Cerebellar nuclear complex (tissue), 1 donor: Measurements from ENCODE around the gene TMEM179.

ENCODE experiments used
- DNase-seq, 2 experiments: peaks; one replicate each; lab custom pipeline; 2025; lab: John Stamatoyannopoulos, UW

TMEM179 gene

GRCh38 chr14:104555430-104556255, 48.9 kb downstream of the TMEM179 start:
- no peak for DNase-seq

GRCh38 chr14:104554608-104555429, 49.8 kb downstream of the TMEM179 start:
- DNase-seq = no peak

- DNase-seq = no peak
Observed at GRCh38 chr14:104554088-104554607, 50.4 kb downstream of the TMEM179 start.

GRCh38 chr14:104553166-104554087, 51.1 kb downstream of the TMEM179 start:
- DNase-seq = no peak

- DNase-seq = no peak
Observed at GRCh38 chr14:104552738-104553125, 51.8 kb downstream of the TMEM179 start.

GRCh38 chr14:104551851-104552737, 52.5 kb downstream of the TMEM179 start:
- DNase-seq = no peak

- DNase-seq = no peak
Observed at GRCh38 chr14:104550861-104551728, 53.5 kb downstream of the TMEM179 start.

GRCh38 chr14:104550340-104550860, 54.2 kb downstream of the TMEM179 start:
- DNase-seq = no peak

GRCh38 chr14:104549536-104550339, 54.8 kb downstream of the TMEM179 start:
- no peak for DNase-seq

GRCh38 chr14:104548802-104549535, 55.6 kb downstream of the TMEM179 start:
- no peak for DNase-seq

GRCh38 chr14:104547998-104548700, 56.4 kb downstream of the TMEM179 start:
- no peak for DNase-seq

GRCh38 chr14:104547310-104547997, 57.1 kb downstream of the TMEM179 start:
- DNase-seq = no peak

GRCh38 chr14:104546591-104547309, 57.8 kb downstream of the TMEM179 start:
- DNase-seq = no peak

- DNase-seq = no peak
Observed at GRCh38 chr14:104545942-104546501, 58.5 kb downstream of the TMEM179 start.

GRCh38 chr14:104545151-104545941, 59.2 kb downstream of the TMEM179 start:
- no peak for DNase-seq
